ENCODE data around the gene MAT1A. TPM values are rescaled to one million over a fixed set of nuclear protein-coding genes. Genes with fewer than 3 reads are reported as not detected.

Gene MAT1A
- total RNA-seq, 2 donors from 2014 or later = 9.6 to 11.9 TPM

- Histone ChIP-seq H3K4me3 (no peak overlapping the region), H3K27ac (no peak overlapping the region), H3K36me3 (replicated peaks in 1 of 2; ENCODE audit: insufficient read depth in 1 of 2, low read depth in 2 of 2) (no peaks in the 10 kb centered on the region), H3K27me3 (no peaks in the 10 kb centered on the region), H3K9me3 (no peaks in the 10 kb centered on the region), H3K4me1 (peaks cover 55% of the 10 kb centered on the region)
- DNase-seq (peak in 1 of 4 donors; percentile 8), ATAC-seq (no peak)
- 88 to 89% methylated on average over 16 to 18 of the region's 18 CpGs for WGBS, 2 donors
- intact Hi-C loops (cut with DNase I) = no loop called here
- TF ChIP-seq CTCF (IDR thresholded peaks at IDR 0.05) (no peak), POLR2A (IDR thresholded peaks at IDR 0.05) (no peak)
Measured at GRCh38 chr10:80274396-80275134, 14.9 kb downstream of the MAT1A start.

GRCh38 chr10:80273523-80274170 lies 15.8 kb downstream of the MAT1A start:
- intact Hi-C loops (cut with DNase I) = no loop called here
- TF ChIP-seq CTCF (IDR thresholded peaks at IDR 0.05) = no peak
- no peak for TF ChIP-seq POLR2A (IDR thresholded peaks at IDR 0.05)
- no peaks in the 10 kb centered on the region for H3K27me3 ChIP-seq
- WGBS, 2 donors = 78 to 82% methylated on average over 9 to 14 of the region's 14 CpGs
- DNase-seq = no peak
- H3K27ac ChIP-seq = peak overlapping the region in 2 of 4 donors; percentile 27 to 73
- H3K4me3 ChIP-seq = no peak overlapping the region
- no peak for ATAC-seq
- H3K4me1 ChIP-seq = peaks cover 54% of the 10 kb centered on the region
- no peaks in the 10 kb centered on the region for H3K9me3 ChIP-seq
- no peaks in the 10 kb centered on the region for H3K36me3 ChIP-seq (replicated peaks in 1 of 2; ENCODE audit: insufficient read depth in 1 of 2, low read depth in 2 of 2)

DNA sequence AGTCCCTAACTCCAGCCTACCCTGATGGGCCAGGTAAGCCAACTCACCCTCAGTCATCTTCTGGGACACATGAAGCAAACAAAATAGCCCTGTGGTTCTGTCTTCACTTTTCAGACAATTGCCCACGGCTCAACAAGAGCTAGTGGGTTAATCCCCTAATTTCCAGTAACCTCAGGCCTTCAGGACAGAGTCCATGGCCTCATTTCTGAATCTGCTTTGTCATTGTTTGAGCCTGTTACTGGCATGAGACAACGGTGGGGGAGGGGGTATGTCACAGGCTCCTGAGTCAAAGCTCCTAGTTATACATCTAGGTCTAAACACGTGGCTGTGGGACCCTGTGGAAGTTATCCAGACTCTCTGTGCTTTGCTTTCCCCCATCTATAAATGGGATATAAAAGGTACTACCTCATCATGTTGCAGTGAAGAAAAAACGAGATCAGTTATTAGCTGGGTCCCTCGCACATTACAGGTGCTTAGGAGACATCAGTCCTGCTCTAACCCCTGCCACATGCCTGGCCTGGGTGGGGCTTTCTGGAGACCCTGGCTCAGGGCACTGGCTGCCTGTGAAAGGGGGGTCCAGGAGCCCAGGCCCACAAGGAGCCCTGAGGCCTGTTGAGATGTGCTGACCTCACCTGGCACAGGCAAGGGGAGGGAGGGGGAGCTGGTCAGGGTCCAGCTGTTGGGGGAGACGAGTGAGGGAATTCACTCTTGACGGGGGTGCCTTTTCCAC lies 16.5 kb downstream of the MAT1A start:
- DNase-seq (peak; percentile 78 to 87 (median 81)), ATAC-seq (peak; percentile 82)
- Histone ChIP-seq H3K27me3 (no peaks in the 10 kb centered on the region), H3K4me3 (no peak overlapping the region), H3K9me3 (no peaks in the 10 kb centered on the region), H3K36me3 (replicated peaks in 1 of 2; ENCODE audit: insufficient read depth in 1 of 2, low read depth in 2 of 2) (no peaks in the 10 kb centered on the region), H3K27ac (peak overlapping the region in 3 of 4 donors; percentile 42 to 73 (median 48)), H3K4me1 (peaks cover 52% of the 10 kb centered on the region)
- intact Hi-C loops (cut with DNase I) = no loop called here
- 29 to 45% methylated on average over 7 of the region's 7 CpGs for WGBS, 2 donors
- no peak for TF ChIP-seq CTCF (IDR thresholded peaks at IDR 0.05)
- TF ChIP-seq POLR2A (IDR thresholded peaks at IDR 0.05) = no peak

- H3K36me3 ChIP-seq (replicated peaks in 1 of 2; ENCODE audit: insufficient read depth in 1 of 2, low read depth in 2 of 2) = no peaks in the 10 kb centered on the region
- no peak for ATAC-seq
- DNase-seq = no peak
- H3K27me3 ChIP-seq = no peaks in the 10 kb centered on the region
- H3K4me3 ChIP-seq = no peak overlapping the region
- H3K4me1 ChIP-seq = peaks cover 39% of the 10 kb centered on the region
- TF ChIP-seq CTCF (IDR thresholded peaks at IDR 0.05) (no peak), POLR2A (IDR thresholded peaks at IDR 0.05) (no peak)
- 75 to 85% methylated on average over 5 of the region's 5 CpGs for WGBS, 2 donors
- intact Hi-C loops (cut with DNase I) = no loop called here
- no peaks in the 10 kb centered on the region for H3K9me3 ChIP-seq
- peak overlapping the region in 1 of 4 donors; percentile 27 for H3K27ac ChIP-seq
Measured at GRCh38 chr10:80271416-80271815, 18.0 kb downstream of the MAT1A start.
